GM19023 (cell line): ENCODE results near the gene THSD4.

Experiments used
- ATAC-seq: cut with Tn5 transposase; IDR thresholded peaks from one replicate; pipeline ENCODE4 v1.9.1; 2021; ENCODE audit warnings: mild to moderate bottlenecking, moderate library complexity; ENCODE audit not compliant: unreplicated experiment

Gene THSD4

GRCh38 chr15:71472566-71472965 lies 357.3 kb downstream of the THSD4 start:
- ATAC-seq = no peak

GRCh38 chr15:71473751-71474150 lies 358.5 kb downstream of the THSD4 start:
- ATAC-seq = no peak

GRCh38 chr15:71476823-71477222 lies 361.6 kb downstream of the THSD4 start:
- no peak for ATAC-seq

GRCh38 chr15:71480556-71480955 lies 365.3 kb downstream of the THSD4 start:
- no peak for ATAC-seq

- ATAC-seq = no peak
These were observed 368.8 kb downstream of the THSD4 start for GRCh38 chr15:71484080-71484479.

- ATAC-seq = no peak
These were observed 369.9 kb downstream of the THSD4 start for GRCh38 chr15:71485094-71485693.

- no peak for ATAC-seq
These were observed 374.3 kb downstream of the THSD4 start for GRCh38 chr15:71489570-71489969.

- no peak for ATAC-seq
These were observed 378.3 kb downstream of the THSD4 start for GRCh38 chr15:71493526-71493925.

- ATAC-seq = no peak
These were observed 379.5 kb downstream of the THSD4 start for GRCh38 chr15:71494563-71495397.

GRCh38 chr15:71495398-71495780 lies 380.1 kb downstream of the THSD4 start:
- no peak for ATAC-seq

GRCh38 chr15:71496336-71496955 lies 381.2 kb downstream of the THSD4 start:
- ATAC-seq = no peak

- ATAC-seq = no peak
These were observed 386.2 kb downstream of the THSD4 start for GRCh38 chr15:71501344-71502076.

- no peak for ATAC-seq
These were observed 386.8 kb downstream of the THSD4 start for GRCh38 chr15:71502077-71502432.

- ATAC-seq = no peak
These were observed 390.7 kb downstream of the THSD4 start for GRCh38 chr15:71505962-71506361.

GRCh38 chr15:71506946-71507345 lies 391.7 kb downstream of the THSD4 start:
- ATAC-seq = no peak

GRCh38 chr15:71508081-71508682 lies 392.9 kb downstream of the THSD4 start:
- ATAC-seq = no peak

GRCh38 chr15:71509139-71509538 lies 393.9 kb downstream of the THSD4 start:
- no peak for ATAC-seq

- ATAC-seq = no peak
These were observed 395.5 kb downstream of the THSD4 start for GRCh38 chr15:71510763-71511162.

- ATAC-seq = no peak
These were observed 396.8 kb downstream of the THSD4 start for GRCh38 chr15:71511796-71512681.

GRCh38 chr15:71512682-71513006 lies 397.4 kb downstream of the THSD4 start:
- no peak for ATAC-seq
